KBM-7 (cell line): ENCODE results near the gene CSTF3.
A peak's percentile ranks its signal among the peaks of the same experiment; 100 is the strongest.
"Not testable (repeated sequence)": the region's sequence is repeated elsewhere in the genome, so short reads cannot be mapped to it uniquely, and the experiment has no call there.

Source experiments
- DNase-seq: peaks from one replicate; pipeline ENCODE4 v3.0.0-alpha.2; 2015
- in situ Hi-C: fragments of 300-500 bp; cut with MboI; formaldehyde crosslinking; loops from 2 replicates; pipeline ENCODE4 v1.14.3; 2020; ENCODE audit warnings: low sequenced_read_pairs, low pct_unique_long_range_greater_than_20kb, mixed read lengths

Gene CSTF3

DNA sequence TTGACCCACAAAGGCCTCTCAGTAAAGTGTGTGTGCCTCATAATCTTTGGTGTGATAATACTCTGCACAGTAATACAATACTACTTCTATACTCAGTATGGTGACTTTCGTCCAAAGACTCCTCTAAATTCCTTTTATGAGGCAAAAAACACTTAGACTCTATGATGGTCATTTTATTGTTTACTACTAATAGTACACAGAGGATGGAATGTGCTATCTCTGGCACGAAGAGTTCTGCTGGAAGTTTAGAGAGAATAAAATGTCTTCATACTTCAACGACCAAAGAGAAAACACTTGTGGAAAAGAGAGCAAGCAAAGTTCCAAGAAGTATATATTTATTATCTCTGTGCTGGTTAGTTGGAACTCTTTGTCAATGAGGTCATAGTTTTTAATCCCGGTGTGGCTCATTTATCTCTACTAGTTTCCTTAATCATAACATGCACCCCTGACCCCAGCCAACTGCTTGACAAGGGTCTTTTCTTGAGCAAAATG lies 7.5 kb upstream of the CSTF3 start:
- DNase-seq = no peak
- in situ Hi-C loops = loop anchor here (25.0 kb wide), 1 partner anchor 169 kb away; no protein-coding TSS in a partner anchor

DNA sequence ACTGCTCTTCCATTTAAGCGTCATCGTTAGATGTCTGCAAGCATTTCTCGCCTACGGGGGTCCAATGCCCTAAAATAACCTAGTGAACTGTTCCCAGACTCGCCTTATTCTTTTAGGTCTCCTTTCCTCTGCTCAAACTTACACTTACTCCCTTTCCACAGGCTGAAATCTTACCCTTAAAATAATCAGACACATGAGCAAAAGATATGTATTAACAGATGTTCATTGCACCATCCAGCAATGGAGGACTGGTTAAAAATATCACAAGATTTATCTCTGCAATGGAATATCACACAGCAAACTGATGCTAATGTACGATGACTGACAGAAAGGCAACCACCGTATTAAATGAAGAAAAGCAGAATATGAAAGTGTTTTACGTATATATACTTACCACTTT lies 1.6 kb upstream of the CSTF3 start:
- no peak for DNase-seq
- in situ Hi-C loops = loop anchor here (25.0 kb wide), 1 partner anchor 174 kb away; no protein-coding TSS in a partner anchor

- in situ Hi-C loops = loop anchor here (25.0 kb wide), 1 partner anchor 177 kb away; no protein-coding TSS in a partner anchor
- no peak for DNase-seq
Observed at GRCh38 chr11:33160587-33160986, 693 bp downstream of the CSTF3 start.

DNA sequence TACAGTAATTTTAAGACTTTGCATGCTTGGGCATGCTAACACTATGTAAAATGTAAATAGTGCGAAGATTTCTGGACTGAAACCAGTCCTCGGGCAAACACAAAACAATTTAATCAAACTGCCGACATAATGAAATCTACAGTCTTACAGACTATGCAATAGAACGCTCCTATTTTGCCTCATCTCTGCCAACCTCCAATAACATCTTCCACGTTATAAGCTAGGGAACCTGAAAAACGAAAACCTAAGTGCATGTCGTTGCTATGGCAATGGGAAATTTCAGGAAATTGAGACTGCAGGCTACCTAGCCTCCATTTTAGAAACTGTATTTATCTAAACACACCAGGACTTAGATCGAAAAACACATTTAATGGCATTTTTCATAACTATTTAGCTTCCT lies 1.1 kb downstream of the CSTF3 start:
- DNase-seq = peak; percentile 65
- in situ Hi-C loops = loop anchor here (25.0 kb wide), 1 partner anchor 177 kb away; no protein-coding TSS in a partner anchor

GRCh38 chr11:33159378-33159867 lies 1.9 kb downstream of the CSTF3 start:
- in situ Hi-C loops = loop anchor here (25.0 kb wide), 1 partner anchor 178 kb away; no protein-coding TSS in a partner anchor
- DNase-seq = not testable (repeated sequence)

DNA sequence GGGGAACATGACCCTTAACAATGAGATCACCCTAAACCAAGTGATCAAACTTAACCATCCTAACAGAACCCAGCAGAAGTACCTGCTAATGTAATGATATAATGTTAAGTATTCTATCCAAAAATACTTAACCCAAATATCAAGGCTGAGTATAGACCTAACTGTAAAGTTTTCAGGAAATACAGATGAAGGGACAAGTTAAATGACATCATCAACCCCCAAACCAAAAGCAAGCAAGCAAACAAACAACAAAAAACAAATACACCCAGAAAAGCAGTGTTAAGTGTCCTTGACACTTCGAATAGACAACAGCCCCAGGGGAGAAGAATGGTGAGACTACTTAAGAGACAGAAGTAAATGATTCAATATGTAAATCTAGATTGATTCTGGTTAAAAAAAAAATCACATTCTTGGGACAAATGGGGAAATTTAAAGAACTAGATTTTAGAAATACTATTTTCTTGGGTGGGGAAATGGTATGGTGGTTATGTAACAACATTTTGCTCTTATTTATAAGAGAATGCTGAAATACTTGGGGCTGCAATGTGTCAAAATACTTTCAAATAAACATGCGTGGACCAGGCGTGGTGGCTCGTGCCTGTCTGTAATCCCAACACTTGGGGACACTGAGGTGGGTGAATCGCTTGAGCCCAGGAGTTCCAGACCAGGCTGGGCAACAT lies 2.5 kb downstream of the CSTF3 start:
- DNase-seq = no peak
- in situ Hi-C loops = loop anchor here (25.0 kb wide), 1 partner anchor 179 kb away; no protein-coding TSS in a partner anchor

GRCh38 chr11:33157103-33158027 lies 3.9 kb downstream of the CSTF3 start:
- no peak for DNase-seq
- in situ Hi-C loops = loop anchor here (25.0 kb wide), 1 partner anchor 180 kb away; no protein-coding TSS in a partner anchor

DNA sequence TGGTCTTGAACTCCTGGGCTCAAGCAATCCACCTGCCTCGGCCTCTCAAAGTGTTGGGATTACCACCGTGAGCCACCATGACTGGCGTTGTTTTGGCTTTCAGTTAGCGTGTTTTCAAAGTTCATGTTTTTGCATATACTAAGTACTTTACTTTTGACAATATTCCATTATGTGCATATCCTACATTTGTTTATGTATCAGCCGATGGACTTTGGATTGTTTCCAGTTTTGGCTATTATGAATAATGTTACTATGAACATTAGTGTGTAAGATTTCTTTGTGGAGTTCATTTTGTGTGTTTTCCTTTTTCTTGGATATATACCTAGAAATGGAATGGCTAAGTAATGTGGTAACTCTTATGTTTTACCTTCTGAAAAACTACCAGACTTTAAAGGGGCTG lies 9.9 kb downstream of the CSTF3 start:
- no peak for DNase-seq
- in situ Hi-C loops = loop anchor here (25.0 kb wide), 1 partner anchor 186 kb away; no protein-coding TSS in a partner anchor

- in situ Hi-C loops = no loop called here
- DNase-seq = no peak
Observed at GRCh38 chr11:33147559-33147958, 13.7 kb downstream of the CSTF3 start.

DNA sequence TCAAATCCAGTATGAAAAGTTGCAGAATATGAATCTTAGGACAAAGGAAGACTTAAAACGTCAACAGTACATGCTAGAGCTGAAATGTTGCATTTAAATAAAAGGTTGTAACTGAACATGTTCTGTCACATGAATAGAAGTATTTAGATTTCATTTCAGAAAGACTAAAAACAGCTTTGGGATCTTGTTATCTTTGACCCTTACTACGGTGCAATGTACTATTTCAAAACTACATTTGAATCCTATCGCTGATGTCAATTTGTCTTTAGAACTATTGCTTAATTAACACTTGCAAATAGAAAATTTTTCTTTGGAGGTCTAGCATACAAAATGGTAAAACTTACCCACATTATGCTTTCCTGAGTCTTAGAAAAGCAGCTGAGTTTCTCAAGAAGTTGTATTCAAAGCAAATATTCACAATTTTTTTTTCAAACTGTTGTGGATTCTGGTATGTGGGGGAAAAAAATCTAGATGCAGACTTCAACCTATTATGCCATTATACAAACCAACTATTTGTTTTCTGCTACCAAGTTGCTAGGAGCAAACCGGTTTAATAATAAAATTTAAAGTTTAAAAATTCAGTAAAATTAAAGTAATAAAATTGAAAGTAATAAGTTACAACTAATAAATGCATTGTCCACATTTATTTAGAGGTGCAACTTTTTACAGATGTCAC lies 25.4 kb downstream of the CSTF3 start:
- no peak for DNase-seq

DNA sequence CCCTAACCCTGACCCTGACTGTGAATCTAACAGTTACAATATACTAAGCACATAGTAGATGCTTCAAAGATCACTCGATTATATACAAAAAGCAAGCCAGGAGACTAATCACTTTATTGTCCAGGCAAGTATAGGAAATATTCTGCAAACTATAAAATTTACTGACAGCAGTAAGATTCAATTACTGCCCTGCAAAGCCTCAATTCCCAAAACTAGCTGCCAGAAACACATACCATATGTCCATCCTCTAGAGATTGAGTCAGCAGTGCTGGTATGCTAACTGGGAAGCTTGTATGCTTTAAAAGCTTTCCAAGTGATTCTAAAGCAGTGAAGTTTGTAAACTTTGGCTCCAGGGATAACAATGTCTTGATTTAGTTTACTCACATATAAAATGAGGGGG lies 26.1 kb downstream of the CSTF3 start:
- no peak for DNase-seq
- in situ Hi-C loops = no loop called here

More for the DNA sequence above, 25.4 kb downstream of the CSTF3 start:
- in situ Hi-C loops = no loop called here

DNA sequence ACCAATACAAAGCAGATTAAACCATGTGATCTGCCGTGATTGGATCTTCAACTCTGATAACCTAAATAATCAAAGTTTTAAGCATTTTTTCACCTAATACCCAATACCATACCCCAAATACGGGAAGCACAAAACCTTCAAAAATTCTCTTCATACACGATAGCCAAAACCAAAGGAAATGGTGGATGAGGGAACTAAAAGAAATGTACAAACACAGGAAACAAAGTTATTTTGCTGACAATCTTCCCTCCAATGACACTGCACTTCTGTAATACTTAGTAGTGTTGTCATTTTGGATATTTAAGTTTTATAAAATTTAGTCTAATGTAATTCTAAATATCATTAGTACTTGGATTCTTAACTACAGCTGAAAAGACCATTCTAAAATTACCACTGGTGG lies 27.0 kb downstream of the CSTF3 start:
- in situ Hi-C loops = no loop called here
- DNase-seq = peak; percentile 22

DNA sequence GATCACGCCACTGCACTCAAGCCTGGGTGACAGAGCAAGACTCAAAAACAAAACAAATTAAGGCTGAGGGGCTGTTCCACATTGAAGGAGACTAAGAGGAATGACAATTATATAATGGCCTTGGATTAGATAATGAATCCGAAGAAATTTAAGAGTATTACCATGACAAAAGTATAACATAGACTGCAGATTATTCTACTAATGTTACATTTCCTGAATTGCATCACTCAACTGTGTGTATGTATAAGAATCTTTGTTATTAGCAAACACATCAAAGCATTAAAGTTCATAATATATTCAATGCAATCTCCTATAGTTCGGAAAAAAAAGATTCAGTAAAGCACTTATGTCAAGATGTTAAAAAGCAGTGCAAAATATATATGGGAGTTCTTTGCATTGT lies 27.5 kb downstream of the CSTF3 start:
- in situ Hi-C loops = no loop called here

DNA sequence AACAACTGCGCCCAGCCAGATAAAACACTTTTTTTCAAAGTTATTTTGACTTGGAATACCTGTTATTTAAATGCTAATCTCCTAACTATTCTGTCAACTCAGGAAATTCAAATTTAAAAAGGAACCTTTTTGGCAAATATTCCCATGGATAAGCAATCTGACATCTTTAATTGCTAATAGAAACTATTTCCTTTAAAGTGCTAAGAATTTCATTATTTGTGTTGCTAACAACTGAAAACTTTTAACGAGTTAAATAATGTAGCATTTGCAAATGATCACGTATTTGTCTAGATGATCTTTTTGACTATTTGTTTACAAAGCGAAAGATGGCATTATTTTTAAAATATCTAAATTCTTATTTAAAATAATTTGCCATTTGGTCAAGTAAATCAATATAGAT lies 28.8 kb downstream of the CSTF3 start:
- in situ Hi-C loops = no loop called here
- DNase-seq = no peak

More for the DNA sequence above, 27.5 kb downstream of the CSTF3 start:
- DNase-seq = no peak

DNA sequence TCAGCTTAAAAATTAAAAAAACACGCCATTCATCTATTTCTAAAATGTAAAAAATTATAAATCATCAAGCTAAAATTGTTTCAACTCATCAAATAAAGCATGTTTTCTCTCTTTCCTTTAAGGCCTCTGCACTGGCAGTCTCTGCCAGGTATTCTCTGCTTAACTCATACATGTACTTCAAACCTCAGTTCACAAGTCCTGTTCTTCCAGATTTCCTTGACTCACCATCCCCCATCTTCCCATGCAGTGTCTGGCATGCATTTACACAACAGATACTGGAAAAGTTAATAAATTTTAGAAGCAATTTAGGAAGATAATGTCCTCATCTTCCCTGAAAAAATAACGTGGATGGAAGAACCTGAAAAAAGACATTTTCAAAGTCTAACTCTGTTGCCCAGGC lies 32.5 kb downstream of the CSTF3 start:
- in situ Hi-C loops = no loop called here
- DNase-seq = no peak

- DNase-seq = no peak
- in situ Hi-C loops = no loop called here
Observed at GRCh38 chr11:33125611-33126010, 35.7 kb downstream of the CSTF3 start.

DNA sequence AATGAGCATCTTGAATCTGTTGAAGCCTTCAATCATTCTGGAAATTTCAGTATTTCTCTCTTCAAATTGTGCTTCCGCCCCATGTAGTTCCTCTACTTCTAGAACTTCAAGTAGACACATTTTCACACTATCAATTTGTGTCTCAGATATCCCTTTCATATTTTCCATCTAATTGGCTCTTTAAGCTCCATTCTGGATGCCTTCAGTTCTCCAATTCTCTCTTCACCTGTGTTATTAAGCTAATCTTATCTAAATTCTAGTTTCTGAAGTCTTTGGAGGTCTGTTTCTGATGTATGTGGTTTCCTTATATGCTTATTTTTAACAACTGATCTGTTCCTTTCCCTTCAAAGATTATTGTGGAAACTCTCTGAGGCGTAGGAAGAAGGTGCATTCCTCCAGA lies 36.3 kb downstream of the CSTF3 start:
- in situ Hi-C loops = no loop called here
- no peak for DNase-seq

DNA sequence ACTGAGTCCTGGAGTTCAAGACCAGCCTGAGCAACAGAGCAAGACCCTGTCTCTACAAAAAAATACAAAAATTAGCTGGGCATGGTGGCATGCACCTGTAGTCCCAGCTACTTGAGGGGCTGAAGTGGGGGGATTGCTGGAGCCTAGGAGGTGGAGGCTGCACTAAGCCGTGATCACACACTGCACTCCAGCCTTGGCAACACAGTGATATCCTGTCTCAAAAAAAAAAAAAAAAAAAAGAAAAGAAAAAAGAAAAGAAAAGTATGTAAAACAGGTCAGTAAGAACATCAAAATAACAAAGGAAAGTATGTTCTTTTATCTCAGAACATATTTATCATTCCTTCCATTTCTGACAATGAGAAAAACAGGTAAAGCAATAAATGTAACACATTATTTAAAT lies 38.6 kb downstream of the CSTF3 start:
- in situ Hi-C loops, DNase-seq: not testable (repeated sequence)

DNA sequence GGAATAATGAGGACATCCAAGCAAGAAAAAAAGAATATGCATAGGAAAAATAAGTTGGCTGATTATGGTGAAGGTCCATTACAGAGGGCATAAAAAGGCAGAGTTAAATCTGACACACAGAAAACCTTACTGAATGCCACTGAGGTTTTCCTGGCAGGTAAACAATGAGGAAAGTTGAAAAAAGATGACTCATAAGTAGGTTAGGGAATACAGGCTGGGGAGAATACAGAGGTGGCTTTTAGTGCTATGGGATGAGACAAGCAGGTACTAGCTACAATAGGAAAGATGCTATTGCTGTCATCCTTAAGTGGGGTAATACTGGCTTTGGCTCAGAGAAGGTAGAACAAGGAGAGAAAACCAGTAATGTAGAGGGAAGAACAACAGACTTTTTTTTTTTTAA lies 44.7 kb downstream of the CSTF3 start:
- DNase-seq = no peak
- in situ Hi-C loops = no loop called here
